ENCODE results near the gene SH3GL2.

Gene SH3GL2

DNA sequence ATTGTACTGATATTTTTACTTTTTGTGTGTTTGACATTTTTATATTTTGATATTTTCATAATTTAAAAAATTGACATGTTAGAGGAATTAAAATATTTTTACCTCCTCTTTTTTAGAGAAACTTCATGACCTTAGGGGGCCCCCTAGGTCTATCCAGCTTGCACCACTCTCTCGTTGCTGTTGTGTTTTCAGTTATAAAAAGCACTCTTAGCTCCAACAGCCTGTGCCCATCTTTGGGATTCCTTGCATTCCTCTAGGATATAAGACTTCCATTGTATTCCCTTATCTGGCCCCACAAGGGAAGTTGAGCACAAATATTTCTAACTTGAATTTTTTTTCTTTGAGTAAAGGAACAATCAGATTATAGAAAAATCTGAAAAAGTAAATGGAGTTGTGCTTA is 245.3 kb downstream of the SH3GL2 start:
- DNase-seq: no peak

DNA sequence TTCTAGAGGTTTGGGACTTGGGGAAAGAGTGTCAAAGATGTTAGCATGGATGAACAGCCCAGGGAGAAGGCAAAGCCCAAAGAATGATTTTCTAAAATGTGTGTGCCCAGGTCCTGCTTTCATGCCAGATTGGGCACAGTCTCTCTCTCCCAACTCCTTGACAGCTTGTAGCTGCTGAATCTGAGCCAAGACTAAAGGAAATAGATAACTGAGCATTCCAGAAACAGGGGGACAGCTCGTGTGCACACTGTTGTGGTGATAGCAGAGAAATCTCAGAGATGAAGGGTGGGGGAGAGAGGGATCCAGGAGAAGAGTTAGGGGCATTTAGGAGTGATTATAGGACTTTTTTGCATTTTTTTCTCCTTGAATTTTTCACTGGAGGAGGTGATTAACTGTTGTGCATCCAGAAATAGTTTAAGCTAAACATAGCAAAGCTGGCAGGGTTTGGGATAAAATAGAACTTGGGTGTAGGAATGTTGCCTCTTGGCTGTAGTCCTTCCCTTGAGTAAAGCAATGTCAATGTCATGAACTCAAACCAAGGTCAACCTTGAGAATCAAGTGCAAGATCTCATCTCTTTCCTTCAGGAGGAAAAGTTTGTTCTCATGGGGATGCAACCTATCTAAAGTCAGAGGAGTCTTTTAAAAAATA is 245.9 kb downstream of the SH3GL2 start:
- no peak for DNase-seq

DNA sequence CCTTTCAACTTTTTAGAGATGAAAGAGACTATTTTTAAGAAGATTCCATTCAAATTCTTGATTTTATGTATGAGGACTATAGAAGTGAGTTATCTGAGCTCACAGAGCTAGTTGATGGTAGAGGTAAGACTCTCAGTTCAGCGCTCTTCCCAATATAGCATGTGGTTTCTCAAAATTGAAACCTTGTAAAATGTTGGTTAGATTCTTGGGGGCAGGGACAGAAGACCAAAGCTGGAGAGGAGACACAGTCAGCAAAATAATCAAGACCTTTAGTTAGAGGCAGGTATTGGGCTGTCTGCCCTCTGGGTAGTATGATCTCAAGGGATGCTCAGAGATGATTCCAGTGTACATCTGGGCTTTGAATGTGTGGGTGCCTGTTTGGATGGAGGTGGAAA is 246.4 kb downstream of the SH3GL2 start:
- no peak for DNase-seq

DNA sequence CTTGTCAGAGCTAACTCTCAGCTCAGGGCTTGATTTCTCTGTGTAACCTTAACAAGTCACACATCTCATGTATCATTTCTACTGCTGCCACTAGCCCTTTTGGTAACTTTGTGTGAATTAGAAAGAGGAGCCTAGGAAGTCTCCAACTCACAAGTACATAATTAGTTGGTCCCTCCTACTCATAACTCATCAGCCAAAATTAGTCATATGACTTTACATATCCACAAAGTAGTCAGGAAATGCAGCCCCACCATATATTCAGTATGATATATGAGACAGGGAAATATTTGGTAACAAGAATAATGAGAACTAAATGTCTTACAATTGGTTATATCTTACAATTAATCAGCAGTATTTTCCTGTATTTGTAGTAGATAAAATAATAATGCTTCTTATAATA is 250.2 kb downstream of the SH3GL2 start:
- DNase-seq: no peak

DNA sequence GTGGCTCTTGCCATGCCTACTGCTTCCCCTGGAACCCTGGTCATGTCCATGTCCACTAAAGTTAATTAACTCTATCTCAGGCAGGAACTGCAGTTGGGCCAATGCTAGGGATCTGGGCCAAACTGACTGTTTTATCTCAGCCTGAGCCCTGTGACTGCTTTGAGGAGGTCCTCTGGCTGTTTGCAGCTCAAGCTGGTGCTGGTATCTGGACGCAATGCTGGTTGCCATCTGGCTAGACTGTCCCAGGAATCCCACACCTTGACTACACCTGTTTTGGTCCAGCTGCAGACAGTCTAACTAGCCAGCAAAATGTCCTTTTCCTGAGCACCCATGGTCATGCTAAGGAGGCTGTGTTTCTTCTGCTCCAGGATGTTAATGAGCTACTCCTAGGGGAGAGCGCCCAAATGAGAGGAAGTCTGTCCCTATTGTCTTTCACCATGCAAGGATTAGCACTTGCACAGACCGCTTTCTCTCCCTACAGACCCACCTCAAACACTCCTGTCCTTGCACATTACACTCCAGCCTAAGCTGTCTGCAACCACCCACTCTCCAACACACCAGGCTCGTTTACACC is 251.0 kb downstream of the SH3GL2 start:
- DNase-seq: no peak

DNA sequence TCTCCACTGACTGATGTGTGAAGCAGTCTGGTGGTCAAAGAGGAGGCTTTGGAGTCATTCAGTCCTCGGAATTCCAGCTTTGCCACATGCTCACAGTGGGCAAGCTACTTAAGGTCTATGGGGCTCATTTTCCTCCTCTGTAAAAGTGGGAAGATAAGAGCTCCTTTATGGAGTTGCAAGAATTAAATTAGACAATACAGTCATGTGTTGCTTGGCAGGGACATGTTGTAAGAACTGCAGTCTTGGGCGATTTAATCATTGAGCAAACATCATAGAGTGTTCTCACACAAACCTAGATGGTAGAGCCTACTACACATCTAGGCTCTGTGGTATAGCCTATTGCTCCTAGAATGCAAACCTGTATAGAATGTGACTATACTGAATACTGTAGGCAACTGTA is 253.9 kb downstream of the SH3GL2 start:
- DNase-seq: no peak

DNA sequence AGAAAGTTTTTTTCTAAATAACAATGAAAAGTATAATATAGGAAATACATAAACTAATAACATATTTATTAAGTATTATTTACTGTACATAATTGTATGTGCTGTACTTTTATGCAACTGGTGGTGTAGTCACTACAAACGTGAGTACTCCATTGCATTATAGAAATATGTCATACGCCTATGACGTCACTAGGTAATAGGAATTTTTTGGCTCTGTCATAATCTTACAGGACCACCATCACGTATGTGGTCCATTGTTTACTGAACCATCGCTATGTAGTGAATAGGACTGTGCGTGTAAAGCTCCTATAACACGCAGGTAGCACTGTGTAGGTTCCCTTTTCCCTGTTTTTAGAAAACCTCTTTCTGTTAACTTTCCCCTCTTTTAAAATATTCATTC is 255.0 kb downstream of the SH3GL2 start:
- no peak for DNase-seq

DNA sequence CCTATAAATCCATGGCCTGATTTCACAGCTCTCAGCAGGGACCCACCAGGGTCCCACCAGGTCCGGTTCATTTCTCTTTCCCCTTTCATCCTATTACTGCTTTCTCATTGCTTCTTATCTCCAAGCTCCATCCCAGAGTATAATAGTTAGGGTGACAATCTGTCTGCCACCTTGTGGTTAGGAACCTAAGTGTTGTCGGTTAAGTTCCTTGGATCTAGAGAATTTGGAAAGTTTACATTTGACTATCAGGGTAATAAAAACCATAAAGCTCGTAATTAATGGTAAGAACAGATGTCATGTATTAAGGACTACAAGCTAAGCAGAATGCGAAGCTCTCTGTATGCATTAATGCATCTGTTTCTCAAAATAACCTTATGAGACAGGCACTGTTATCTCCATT is 259.1 kb downstream of the SH3GL2 start:
- no peak for DNase-seq

DNA sequence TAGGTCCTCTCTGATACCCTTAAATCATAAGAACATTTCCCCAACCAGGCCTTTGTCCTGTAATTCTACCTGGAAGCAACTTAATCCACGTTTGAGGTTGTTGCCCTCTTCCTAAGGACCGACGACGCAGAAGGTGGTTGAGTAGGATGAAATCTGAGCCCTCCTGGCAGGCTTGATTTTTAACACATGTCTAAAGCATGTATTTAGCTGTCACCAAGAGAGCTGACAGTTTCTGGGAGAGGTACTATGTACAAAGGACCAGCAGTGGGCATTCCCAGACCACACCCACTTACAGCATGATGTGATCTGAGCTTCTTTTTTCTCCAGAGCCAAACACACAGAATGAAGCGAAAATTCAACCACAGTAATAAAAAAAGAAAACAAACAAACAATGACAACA is 260.9 kb downstream of the SH3GL2 start:
- no peak for DNase-seq

DNA sequence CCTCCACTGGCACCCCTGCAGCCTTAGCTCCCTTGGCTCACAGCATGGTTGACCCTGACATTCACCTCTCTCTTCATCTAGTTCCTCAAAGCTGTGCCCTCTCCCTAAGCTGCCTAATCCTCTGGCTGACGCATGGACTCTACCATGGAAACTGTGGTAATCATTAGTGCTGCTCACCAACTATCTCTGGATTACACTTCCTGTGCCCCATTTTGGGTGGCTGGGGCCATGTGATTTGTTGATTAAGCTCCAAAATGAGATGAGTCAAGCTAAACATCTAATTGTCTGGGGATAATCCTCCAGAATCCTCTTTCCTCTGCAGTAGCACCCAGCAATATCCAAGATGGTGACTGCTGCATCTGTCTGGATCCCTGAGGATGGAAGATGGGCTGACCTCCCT is 264.4 kb downstream of the SH3GL2 start:
- DNase-seq: no peak

Measured in SHP77 (cell line).